MV-4-11 (cell line): ENCODE data around the gene CAMK1D.
A peak's percentile ranks its signal among the peaks of the same experiment; 100 is the strongest.

Source experiments
- DNase-seq: peaks from one replicate; lab custom pipeline; 2025; lab: John Stamatoyannopoulos, UW

Gene CAMK1D

DNA sequence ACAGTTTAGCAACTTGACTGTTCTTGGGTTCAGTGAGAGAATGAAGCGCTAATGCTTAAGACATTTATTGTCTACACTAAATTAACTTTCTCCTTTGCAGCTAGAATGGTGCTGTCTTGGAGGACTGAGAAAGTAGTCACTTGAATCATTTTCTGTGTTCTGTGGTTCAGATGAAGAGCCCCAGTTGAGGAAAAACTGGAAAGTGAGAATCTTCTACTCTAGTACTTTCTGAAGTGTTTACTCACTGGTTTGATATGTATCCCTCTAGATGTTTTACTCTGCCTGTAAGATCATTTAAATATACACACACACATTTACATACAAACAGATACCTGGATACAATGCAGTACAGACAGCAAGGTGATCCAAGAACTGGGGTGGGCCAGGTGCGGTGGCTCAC is 308.1 kb downstream of the CAMK1D start:
- DNase-seq = no peak

DNA sequence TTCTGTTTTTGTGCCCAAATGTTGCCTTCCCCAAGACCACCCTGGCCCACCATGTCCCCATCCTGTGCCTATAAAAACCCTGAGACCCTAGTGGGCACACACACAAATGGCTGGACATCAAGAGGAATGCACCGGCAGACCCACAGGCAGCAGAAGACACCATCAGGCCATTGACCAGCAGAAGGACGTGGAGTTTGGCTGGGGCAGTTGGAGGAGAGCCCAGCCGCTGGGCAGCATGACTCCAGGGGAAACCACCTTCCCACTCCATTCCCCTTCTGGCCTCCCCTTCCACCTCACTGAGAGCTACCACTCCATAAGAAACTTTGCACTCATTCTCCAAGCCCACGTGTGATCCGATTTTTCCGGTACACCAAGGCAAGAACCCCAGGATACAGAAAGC is 309.2 kb downstream of the CAMK1D start:
- DNase-seq = no peak

DNA sequence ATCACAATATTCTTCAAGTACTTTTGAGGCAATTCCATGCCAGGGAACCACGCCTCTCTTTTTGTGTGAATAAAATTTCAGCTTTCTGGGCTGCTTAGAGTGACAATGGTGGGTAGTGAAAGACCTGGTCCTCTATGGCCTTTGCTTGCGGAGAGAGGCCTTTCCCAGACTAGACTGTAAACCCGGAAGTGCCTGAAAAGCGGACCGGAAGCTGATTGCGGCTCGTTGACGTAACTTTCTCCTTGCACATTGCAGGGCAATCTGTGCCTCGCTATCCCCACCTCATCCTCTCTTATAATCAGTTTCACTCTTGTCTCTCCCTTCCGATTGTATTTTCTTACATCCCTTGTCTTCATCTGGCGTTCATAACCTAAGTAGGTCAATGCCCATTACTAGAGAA is 310.4 kb downstream of the CAMK1D start:
- no peak for DNase-seq

DNA sequence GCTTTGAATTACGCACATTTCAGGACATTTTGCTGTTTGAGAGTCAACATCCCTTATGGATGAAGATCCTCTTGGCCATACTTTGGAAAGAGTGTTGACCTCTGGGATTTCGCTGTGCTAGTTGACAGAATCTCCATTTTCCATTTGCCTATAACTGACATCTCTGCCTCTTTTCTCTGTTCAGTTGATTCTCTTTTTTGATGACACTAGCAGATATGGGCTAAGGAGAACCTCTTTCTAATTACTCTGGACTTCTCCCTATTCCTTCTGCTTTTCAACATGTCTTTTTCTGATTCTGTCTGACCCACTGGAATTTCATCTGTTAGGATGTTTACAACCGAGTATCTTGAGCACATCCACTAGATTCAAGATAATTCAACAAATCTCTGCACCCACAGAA is 311.5 kb downstream of the CAMK1D start:
- no peak for DNase-seq

DNA sequence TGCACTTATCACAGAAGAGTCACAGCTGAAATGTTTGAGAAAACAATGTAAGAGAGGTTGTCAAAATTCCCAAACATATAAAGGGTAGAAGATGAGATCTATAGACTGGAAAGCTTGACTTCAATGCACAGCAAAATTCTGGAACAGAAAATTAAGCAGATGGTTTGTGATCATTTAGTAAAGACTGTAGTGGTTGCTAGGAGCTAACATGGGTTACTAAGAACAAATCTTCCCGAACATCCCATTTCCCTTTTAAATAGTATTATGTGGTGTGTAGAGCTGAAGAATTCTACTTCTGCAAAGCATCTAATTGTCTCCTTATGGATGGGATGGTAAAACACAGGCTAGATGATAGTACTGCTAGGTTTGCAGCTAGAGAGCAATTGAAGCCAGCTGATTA is 312.3 kb downstream of the CAMK1D start:
- no peak for DNase-seq

DNA sequence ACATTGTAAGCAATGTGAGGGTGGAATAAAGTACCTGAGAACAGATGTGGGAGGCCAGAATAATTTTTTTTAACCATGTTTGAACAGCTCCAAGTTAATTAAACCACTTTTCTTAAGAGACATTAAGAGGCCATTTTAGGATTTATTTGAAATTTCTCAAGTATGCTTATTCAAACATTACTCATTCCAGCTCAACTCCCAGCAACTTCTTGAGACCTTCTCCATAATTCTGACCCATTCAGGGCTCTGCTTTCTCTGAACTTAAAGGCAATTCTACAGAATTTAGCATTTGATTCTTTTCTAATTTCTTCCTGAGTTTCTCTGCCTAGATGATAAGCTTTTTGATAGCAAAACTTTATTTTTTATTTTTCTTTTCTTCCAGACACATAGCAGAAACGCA is 314.5 kb downstream of the CAMK1D start:
- no peak for DNase-seq

DNA sequence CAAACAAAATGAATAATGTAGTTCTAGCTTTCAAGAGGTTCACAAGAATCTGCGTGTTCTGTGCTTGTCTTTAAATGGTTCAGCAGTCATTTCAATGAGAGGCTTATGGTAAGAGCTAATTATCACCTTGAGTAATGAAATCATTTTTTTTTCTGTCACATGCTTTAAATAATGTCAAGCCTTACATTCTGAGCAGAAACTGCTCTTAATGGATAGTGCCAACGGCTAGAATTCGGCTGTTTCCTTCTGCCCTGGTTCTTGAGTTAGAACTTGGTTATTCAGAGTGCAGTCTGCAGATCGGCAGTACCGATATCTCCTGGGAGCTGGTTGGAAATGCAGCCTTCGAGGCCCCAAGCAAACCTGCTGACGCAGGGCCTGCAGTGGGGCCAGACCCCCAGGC is 316.2 kb downstream of the CAMK1D start:
- DNase-seq = no peak

DNA sequence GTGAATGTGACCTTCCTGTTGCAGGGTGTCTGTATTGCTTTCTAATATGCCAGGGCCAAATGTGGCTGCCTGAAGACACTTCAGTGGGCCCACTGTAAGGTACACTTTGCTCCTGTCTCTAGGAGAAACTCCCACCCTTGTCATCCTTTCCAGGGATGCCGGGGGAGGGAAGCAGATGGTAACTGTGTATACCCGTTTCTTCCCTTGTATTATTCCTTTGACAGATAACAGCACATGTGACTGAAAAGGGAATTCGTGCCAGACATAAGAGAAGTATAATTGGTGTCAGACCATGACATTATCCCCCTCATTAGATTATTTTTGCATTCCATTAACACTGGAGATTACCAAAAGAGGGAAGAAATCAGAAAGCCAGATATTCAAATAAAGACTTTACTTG is 317.7 kb downstream of the CAMK1D start:
- DNase-seq = no peak

DNA sequence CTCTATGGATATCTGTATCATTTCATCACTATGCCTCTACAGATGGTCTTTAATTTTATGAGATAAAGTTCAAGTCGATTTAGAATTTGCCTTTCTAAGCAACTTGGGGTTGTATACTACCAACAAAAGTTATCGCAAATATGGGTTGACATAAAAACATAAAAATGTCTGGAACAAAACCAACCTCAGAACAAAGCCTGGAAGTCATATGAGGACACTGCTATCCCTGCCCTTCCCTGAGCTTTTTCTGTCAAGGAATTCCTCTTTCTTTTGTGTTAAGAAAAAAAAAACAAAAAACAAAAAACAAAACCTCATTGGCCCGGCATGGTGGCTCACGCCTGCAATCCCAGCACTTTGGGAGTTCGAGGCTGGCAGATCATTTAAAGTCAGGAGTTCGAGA is 319.3 kb downstream of the CAMK1D start:
- DNase-seq = no peak

DNA sequence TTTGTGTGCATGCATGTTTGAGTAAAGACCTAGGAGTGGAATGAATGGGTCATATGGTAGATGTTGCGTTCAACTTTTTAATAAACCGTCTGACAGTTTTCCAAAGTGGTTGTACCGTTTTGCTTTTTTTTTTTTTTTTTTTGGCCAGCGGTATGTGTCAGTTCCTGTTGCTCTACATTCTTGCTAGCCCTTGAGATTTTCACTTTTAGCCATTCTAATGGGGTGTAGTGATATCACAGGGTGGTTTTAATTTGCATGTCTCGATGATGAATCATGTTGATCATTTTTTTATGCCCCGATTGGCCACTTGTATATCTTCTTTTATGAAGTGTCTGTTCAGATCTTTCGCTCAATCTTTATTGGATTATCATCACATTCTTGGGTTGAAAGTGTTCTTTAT is 320.7 kb downstream of the CAMK1D start:
- DNase-seq = no peak

DNA sequence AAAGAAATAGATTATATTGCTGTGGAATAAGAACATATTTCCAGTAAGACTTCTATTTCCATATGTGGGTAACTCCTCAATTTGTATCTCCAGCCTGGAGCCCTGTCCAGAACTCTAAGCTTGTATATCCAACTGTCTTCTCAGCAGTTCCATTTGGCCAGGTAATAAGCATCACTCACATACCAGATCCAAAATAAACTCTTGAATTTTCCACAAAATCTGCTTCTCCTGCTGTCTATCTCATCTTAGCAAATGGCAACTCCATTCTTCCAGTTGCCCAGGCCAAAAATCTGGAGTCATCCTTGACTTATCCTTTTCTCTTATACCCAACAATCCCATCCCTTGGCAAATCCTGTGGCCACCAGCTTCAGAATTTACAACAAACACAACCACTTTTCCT is 325.8 kb downstream of the CAMK1D start:
- no peak for DNase-seq

DNA sequence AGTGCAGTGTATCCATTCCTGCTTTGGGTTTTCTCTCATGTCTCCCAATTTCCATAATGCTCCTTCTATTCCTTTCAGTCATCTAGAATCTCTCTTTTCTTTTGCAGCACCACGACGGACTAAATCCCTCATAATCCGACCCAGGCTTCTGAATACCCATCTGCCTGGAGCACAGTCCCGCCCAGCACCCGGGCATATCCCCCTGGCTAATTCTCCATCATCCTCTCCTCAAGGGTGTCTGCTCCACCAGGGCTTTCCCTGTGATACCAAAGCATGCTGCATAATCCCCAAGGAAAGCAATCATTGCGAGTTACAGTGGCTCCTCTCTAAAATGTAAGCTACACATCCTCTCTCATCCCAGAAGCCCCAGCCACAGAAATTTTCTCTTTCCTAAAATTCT is 330.3 kb downstream of the CAMK1D start:
- DNase-seq = no peak

DNA sequence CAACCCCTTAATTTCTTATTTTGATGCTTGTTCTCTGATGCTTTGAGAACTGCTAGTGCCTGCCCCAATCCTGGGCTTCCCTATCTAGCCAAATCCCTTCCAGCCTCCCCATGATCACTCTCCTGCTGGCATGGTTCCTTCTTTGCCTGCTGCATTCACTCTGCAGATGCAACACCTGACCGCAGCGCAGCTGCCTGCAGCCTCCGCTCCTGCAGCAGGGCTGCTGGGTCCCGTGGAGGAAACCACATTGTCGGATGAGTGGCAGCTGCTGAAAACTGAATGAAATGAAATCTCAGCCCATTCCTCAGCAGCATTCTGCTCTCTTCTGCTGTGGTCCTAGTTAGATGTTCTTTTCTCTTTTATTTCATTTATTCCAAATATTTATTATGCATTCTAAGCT is 331.9 kb downstream of the CAMK1D start:
- DNase-seq = peak; percentile 17

DNA sequence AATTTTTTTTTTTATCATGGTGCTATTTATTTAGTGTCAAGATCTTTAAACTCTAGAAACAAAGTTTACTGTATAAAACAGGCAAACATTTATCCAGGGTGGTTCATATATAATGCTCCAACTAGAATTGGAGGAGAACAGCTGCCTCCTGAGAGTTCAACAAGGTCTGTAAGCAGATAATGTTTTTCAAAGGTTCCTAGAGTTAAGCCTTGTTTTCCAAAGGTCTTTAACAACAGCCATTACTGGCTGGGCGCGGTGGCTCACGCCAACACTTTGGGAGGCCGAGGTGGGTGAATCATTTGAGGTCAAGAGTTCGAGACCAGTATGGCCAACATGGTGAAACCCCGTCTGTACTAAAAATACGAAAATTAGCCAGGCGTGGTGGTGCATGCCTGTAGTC is 335.4 kb downstream of the CAMK1D start:
- DNase-seq = no peak

DNA sequence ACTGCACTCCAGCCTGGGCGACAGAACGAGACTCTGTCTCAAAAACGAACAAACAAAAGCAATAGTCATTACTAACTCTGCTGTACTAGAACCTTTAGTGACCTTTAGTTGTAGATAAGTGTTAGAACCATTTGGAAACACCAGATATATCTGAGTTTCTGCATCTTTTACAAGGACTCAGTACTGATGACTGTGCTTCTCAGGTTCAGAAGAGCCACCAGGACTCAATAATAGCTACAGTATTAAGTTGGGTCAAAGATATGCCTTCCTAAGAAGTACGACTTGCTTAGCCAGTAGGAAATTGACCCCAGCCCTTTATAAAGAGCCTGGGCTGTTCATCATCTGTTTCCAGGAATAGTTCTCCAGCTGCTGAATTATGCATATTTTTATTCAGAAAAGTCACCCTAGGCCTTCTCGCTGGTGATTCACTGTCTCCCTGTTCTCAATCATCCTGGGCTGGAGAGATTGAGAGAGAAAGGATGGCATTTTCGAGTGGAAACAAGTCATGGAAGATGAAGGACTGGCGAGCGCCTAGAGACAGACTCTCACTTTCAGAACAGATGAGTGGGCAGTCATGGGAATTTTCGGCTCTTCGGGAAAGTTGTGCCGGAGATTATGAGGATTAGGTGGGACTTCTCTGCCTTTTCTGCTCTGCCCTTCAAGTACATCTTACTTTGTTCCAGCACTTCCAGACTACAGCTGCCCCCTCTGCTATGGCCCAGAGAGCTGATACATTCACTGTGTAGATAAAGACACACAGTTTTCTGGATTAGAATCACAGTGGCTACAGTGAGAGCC is 336.1 kb downstream of the CAMK1D start:
- DNase-seq = no peak

DNA sequence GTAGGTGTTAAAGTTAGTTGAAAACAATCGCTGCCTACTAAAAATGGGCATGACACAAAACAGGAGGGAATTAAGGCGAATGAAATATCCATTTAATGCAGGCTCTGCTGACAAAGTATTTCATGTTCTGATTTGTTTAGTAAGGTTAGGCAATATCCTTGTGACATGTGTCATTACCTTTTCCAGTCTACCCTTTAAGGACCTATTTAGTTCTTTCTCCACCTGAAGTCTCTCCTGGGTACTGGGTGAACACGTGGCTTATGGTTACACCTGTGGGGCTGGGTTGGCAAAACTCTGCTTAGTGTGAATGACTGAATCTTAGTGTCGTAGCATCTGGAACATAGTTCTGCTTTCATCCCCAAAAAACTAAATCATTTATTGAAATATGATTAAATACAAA is 338.6 kb downstream of the CAMK1D start:
- no peak for DNase-seq

DNA sequence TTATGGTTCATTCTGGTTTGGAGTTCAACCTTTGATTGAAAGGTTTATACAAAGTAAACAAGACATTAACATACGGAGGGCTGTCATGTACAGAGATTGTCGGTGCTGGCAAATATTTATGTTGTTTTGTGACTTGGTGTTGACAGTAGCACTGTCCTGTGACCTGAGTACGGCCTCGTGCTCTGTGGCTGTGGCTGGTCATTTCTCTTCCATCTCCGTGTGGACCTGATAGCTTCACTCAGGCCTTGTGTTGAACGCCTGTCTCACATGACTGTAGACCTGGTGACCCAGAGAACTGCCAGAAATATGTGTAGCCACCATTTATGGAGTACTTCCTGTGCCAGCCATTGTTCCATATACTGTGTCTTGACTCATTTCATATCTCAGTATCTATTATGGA is 340.5 kb downstream of the CAMK1D start:
- no peak for DNase-seq

DNA sequence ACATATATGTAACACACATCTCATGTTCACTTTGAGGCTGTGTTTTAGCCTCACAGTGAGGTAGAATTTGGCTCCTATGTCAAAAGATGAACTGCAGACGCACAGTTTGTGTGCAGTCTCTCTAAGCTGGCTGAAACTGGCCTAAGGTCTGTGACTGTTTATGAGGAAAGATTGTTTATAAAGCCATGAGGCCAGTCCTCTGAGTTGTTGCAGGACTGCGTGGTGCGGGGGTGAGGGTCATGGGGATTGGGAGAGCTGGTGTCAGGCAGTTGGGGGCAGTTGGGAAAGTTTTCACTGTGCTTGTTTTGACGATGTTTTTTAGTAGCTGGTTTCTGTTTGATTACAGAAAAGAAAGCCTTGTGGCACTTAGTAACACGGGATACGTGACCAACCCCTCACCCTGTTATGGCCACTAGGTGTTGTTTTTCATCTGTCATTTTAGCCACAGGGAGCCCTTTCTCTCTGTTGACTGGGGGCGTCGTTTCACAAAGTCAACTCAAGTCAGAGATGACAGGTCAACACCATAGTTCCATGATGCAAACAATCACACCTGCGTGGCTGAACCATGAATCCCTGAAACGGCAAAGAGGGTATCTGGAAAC is 341.3 kb downstream of the CAMK1D start:
- no peak for DNase-seq

DNA sequence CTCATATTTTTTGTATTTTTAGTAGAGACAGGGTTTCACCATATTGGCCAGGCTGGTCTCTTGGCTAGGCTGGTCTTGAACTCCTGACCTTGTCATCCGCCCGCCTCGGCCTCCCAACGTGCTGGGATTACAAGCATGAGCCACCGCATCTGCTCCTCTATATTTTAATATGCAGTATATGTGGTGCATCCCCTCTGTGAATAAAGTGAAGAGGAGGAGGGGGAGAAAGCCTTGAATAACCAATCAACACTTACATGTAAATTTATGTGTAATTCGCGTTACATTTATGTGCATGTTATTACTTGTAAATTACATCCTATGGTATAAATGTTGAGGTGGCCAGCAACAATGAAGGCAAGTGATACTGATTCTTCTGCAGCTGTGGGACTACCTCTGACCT is 342.2 kb downstream of the CAMK1D start:
- DNase-seq = no peak

DNA sequence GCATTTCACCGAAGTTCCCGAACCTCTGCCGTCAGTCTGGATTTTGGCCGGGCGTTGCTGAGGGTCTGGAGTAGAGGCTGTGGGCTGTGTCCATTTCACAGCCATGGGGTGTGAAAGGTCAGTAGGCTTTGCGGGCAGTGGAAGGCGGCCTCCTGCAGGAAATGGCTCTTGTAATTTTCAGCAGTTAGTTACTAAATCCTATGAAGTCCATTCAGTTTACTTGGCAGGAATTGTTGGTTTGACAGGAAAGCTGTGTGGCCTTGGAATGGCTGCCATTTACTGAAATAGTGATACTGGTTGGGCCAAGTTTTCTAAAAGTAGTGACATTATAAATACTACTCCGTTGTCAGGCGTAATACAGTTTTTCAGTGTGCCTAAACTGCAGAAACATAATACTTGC is 348.4 kb downstream of the CAMK1D start:
- no peak for DNase-seq

DNA sequence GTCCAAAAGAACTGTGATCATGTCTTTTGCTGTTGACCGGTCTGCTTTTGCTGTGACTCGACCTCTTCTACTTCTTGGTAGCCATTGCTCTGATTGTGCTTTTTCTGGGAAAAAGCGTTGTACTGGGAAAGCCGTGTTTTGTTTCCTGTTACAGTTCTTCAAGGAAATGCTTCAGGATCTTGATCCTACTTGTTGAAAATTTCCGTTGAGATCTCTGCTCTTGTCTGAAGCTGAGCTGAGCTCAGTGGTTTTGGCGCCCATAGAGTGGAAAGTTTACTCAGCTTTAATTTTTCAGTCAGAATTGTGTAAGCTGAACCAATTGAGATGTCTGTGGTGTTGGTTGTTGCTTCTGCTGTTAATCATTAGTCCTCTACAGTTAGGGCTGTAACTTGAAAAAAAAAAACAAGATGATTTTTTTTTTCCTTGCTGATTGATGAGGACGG is 349.9 kb downstream of the CAMK1D start:
- peak; percentile 28 for DNase-seq

DNA sequence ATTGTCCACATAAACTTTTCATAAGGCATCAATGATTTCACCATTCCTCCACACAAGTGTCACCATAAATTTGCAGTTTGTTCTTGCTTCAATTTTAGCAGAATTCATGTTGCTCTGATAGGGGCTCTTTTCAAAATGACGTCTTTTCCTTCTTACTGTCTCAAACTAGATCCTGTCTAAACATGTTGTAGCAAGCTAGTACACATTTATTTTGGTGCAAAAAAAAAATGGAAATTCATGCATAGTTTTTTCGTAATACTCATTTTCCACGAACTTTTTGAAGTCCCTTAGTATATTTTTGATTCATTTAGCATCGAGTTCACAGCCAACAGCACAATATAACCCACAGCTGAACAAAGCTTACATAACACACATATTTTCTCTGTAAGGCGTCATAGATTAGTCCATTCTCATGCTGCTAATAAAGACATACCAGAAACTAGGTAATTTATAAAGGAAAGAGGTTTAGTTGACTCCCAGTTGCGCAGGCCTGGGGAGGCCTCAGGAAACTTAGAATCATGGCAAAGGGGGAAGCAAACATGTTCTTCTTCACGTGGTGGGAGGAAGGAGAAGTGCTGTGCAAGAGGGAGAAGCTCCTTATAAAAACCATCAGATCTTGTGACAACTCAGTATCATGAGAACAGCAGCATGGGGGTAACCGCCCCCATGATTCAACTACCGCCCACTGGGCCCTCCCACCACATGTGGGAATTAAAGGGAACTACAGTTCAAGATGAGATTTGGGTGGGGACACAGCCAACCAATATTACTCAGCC is 350.6 kb downstream of the CAMK1D start:
- peak; percentile 17 for DNase-seq

DNA sequence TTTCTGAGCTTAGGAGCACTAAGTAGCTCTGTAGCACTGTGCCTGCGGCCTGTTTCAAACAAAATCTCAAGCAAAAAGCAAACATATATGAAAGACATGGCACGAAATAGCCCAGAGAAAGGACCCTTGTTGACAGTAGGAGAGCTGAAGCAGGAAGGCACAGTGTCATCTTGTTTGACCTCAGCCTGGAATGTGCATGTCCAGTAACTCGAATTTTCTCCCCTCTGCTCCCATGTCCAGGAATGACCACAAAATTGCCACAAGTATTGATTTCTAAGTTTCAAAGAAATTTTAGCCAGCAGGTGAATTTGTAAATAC is 351.2 kb downstream of the CAMK1D start:
- no peak for DNase-seq
